NCI-H2107 treated with DMSO at 0.1 percent for 48 hours (cell line): ENCODE measurements around the gene HELZ.
"Not testable (repeated sequence)": the region's sequence is repeated elsewhere in the genome, so short reads cannot be mapped to it uniquely, and the experiment has no call there.

ENCODE experiments used
- DNase-seq: peaks from one replicate; lab custom pipeline; 2025; ENCODE audit not compliant: unreplicated experiment; lab: John Stamatoyannopoulos, UW

Gene HELZ

GRCh38 chr17:67151717-67152116 lies 93.3 kb downstream of the HELZ start:
- DNase-seq, result no peak

GRCh38 chr17:67150826-67151225 lies 94.2 kb downstream of the HELZ start:
- no peak for DNase-seq

- DNase-seq, result no peak
These were observed 96.6 kb downstream of the HELZ start for GRCh38 chr17:67148352-67148751.

GRCh38 chr17:67145183-67145805 lies 99.7 kb downstream of the HELZ start:
- no peak for DNase-seq

GRCh38 chr17:67143318-67143717 lies 101.7 kb downstream of the HELZ start:
- no peak for DNase-seq

GRCh38 chr17:67142030-67142429 lies 103.0 kb downstream of the HELZ start:
- not testable (repeated sequence) for DNase-seq

GRCh38 chr17:67139784-67140665 lies 105.0 kb downstream of the HELZ start:
- no peak for DNase-seq

- no peak for DNase-seq
These were observed 105.7 kb downstream of the HELZ start for GRCh38 chr17:67139289-67139688.

- DNase-seq, result no peak
These were observed 106.6 kb downstream of the HELZ start for GRCh38 chr17:67138392-67138791.

- no peak for DNase-seq
These were observed 107.1 kb downstream of the HELZ start for GRCh38 chr17:67137860-67138259.

GRCh38 chr17:67137026-67137370 lies 108.0 kb downstream of the HELZ start:
- no peak for DNase-seq

GRCh38 chr17:67136191-67137025 lies 108.6 kb downstream of the HELZ start:
- DNase-seq, result no peak

GRCh38 chr17:67133161-67133560 lies 111.8 kb downstream of the HELZ start:
- DNase-seq, result no peak

- DNase-seq, result peak; percentile 95
These were observed 112.6 kb downstream of the HELZ start for GRCh38 chr17:67132366-67132765.

GRCh38 chr17:67130768-67131167 lies 114.2 kb downstream of the HELZ start:
- no peak for DNase-seq

- no peak for DNase-seq
These were observed 115.7 kb downstream of the HELZ start for GRCh38 chr17:67129283-67129682.

GRCh38 chr17:67128700-67129099 lies 116.3 kb downstream of the HELZ start:
- DNase-seq, result no peak

- no peak for DNase-seq
These were observed 117.1 kb downstream of the HELZ start for GRCh38 chr17:67127925-67128324.

GRCh38 chr17:67126983-67127382 lies 118.0 kb downstream of the HELZ start:
- no peak for DNase-seq

GRCh38 chr17:67126543-67126942 lies 118.5 kb downstream of the HELZ start:
- DNase-seq, result not testable (repeated sequence)

GRCh38 chr17:67125924-67126323 lies 119.1 kb downstream of the HELZ start:
- DNase-seq, result no peak

- no peak for DNase-seq
These were observed 119.6 kb downstream of the HELZ start for GRCh38 chr17:67125417-67125816.
